Esophagus muscularis mucosa (tissue), 4 donors: Measurements from ENCODE around the gene CD5L.

ENCODE experiments used
- CTCF ChIP-seq, 3 experiments: fragments of 200-600 bp in 2 of 3; fragments of 450-650 bp in 1 of 3; sonication (generic) in 2 of 3; IDR thresholded peaks; one replicate each; pipeline ENCODE4 v1.5.1; 2017 to 2019; ENCODE audit warnings: antibody characterized with exemption in 3 of 3, mild to moderate bottlenecking in 2 of 3, moderate library complexity in 1 of 3
- EP300 ChIP-seq: sonication (generic); formaldehyde crosslinking; IDR thresholded peaks from one replicate; pipeline ENCODE4 v1.6.1; 2017; ENCODE audit warnings: antibody characterized with exemption
- POLR2A ChIP-seq: fragments of 450-650 bp; IDR thresholded peaks from one replicate; pipeline ENCODE4 v1.6.1; 2017; ENCODE audit warnings: antibody characterized with exemption, moderate library complexity, mild to moderate bottlenecking, low read depth
- POLR2AphosphoS5 ChIP-seq, 2 donors: sonication (generic); formaldehyde crosslinking; IDR thresholded peaks; one replicate each; pipeline ENCODE4 v1.6.1; 2017; ENCODE audit warnings: antibody characterized with exemption in 2 of 2

- no peak for TF ChIP-seq POLR2AphosphoS5 (IDR thresholded peaks at IDR 0.05)
- TF ChIP-seq CTCF (IDR thresholded peaks at IDR 0.05), result no peak
- no peak for TF ChIP-seq EP300
- no peak for TF ChIP-seq POLR2A
Observed at GRCh38 chr1:157852476-157852875, 10.9 kb upstream of the CD5L start.
